Esophagus muscularis mucosa (tissue), 4 donors: ENCODE results near the gene ABHD16B. TPM values are rescaled to one million over a fixed set of nuclear protein-coding genes. Genes with fewer than 3 reads are reported as not detected.
A peak's percentile ranks its signal among the peaks of the same experiment; 100 is the strongest.

ENCODE experiments used
- DNase-seq: peaks from one replicate; pipeline ENCODE4 v3.0.0-alpha.2; 2017; ENCODE audit errors: extremely low spot score
- H3K27ac ChIP-seq, 4 donors: fragments of 200-600 bp; sonication (generic); replicated peaks in 1 of 4; 1 replicate in 3 of 4; 2 replicates in 1 of 4; pipeline ENCODE4 v1.5.1; 2016 to 2019; ENCODE audit warnings: mild to moderate bottlenecking in 1 of 4
- H3K27me3 ChIP-seq, 4 donors: fragments of 200-600 bp; sonication (generic); one replicate each; pipeline versions ENCODE4 v1.5.1 to v1.6.0; 2016 to 2019
- H3K36me3 ChIP-seq, 4 donors: fragments of 200-600 bp; sonication (generic); one replicate each; pipeline ENCODE4 v1.5.1; 2016 to 2019
- H3K4me1 ChIP-seq, 4 donors: fragments of 200-600 bp; sonication (generic); one replicate each; pipeline ENCODE4 v1.5.1; 2016 to 2019
- H3K4me3 ChIP-seq, 4 donors: fragments of 200-600 bp; sonication (generic); 1 replicate in 2 of 4; 2 replicates in 2 of 4; pipeline ENCODE4 v1.5.1; 2016 to 2019; ENCODE audit warnings: mild to moderate bottlenecking in 4 of 4, moderate library complexity in 1 of 4
- H3K9me3 ChIP-seq, 4 donors: fragments of 200-600 bp; sonication (generic); 1 replicate in 3 of 4; 2 replicates in 1 of 4; pipeline ENCODE4 v1.5.1; 2016 to 2019
- EP300 ChIP-seq: sonication (generic); formaldehyde crosslinking; IDR thresholded peaks from one replicate; pipeline ENCODE4 v1.6.1; 2017; ENCODE audit warnings: antibody characterized with exemption
- POLR2A ChIP-seq: fragments of 450-650 bp; IDR thresholded peaks from one replicate; pipeline ENCODE4 v1.6.1; 2017; ENCODE audit warnings: antibody characterized with exemption, moderate library complexity, mild to moderate bottlenecking, low read depth
- POLR2AphosphoS5 ChIP-seq, 2 donors: sonication (generic); formaldehyde crosslinking; IDR thresholded peaks; one replicate each; pipeline ENCODE4 v1.6.1; 2017; ENCODE audit warnings: antibody characterized with exemption in 2 of 2
- WGBS: methylation state at CpG from one replicate; pipeline ENCODE4 v1.1.5; 2018; 5-methylcytosine and 5-hydroxymethylcytosine counted together
- intact Hi-C: fragments of 100-400 bp; cut with DNase I; formaldehyde crosslinking; loops from one replicate; pipeline ENCODE4 v1.15.1; 2023
- total RNA-seq, 4 donors: library from RNA; depleted of rRNA; stranded (reverse); fragments of >200 nt; gene quantifications; one replicate each; pipeline versions ENCODE4 v1.1.0 to v1.2.1, GENCODE V29; 2016
- TF ChIP-seq, protein P1 (sequence below), 3 experiments: fragments of 200-600 bp in 2 of 3; fragments of 450-650 bp in 1 of 3; sonication (generic) in 2 of 3; IDR thresholded peaks; one replicate each; pipeline ENCODE4 v1.5.1; 2017 to 2019; ENCODE audit warnings: antibody characterized with exemption in 3 of 3, mild to moderate bottlenecking in 2 of 3, moderate library complexity in 1 of 3

ABHD16B gene
- total RNA-seq, 4 donors from 2014 or later: not detected

GRCh38 chr20:63854069-63854765 is 7.1 kb upstream of the ABHD16B start:
- 18% methylated on average over 6 of the region's 17 CpGs for WGBS
- TF ChIP-seq, protein P1, sequence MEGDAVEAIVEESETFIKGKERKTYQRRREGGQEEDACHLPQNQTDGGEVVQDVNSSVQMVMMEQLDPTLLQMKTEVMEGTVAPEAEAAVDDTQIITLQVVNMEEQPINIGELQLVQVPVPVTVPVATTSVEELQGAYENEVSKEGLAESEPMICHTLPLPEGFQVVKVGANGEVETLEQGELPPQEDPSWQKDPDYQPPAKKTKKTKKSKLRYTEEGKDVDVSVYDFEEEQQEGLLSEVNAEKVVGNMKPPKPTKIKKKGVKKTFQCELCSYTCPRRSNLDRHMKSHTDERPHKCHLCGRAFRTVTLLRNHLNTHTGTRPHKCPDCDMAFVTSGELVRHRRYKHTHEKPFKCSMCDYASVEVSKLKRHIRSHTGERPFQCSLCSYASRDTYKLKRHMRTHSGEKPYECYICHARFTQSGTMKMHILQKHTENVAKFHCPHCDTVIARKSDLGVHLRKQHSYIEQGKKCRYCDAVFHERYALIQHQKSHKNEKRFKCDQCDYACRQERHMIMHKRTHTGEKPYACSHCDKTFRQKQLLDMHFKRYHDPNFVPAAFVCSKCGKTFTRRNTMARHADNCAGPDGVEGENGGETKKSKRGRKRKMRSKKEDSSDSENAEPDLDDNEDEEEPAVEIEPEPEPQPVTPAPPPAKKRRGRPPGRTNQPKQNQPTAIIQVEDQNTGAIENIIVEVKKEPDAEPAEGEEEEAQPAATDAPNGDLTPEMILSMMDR (IDR thresholded peaks at IDR 0.05): no peak
- TF ChIP-seq EP300 (no peak), POLR2A (no peak), POLR2AphosphoS5 (IDR thresholded peaks at IDR 0.05) (no peak)

GRCh38 chr20:63854766-63855362 is 6.4 kb upstream of the ABHD16B start:
- H3K4me3 ChIP-seq: peak overlapping the region; percentile 7 to 31 (median 26)
- intact Hi-C loops: no loop called here
- 3% methylated on average over 20 of the region's 26 CpGs for WGBS

More at GRCh38 chr20:63854069-63854765, 7.1 kb upstream of the ABHD16B start:
- Histone ChIP-seq H3K9me3 (no peaks in the 10 kb centered on the region), H3K27me3 (peaks cover 0 to 82% (median 21%) of the 10 kb centered on the region in 4 donors), H3K4me3 (peak overlapping the region in 3 of 4 donors; percentile 7 to 31 (median 26)), H3K36me3 (no peaks in the 10 kb centered on the region), H3K4me1 (peaks cover 49 to 55% (median 53%) of the 10 kb centered on the region in 4 donors), H3K27ac (peak overlapping the region; percentile 62 to 77 (median 69))
- DNase-seq: no peak
- intact Hi-C loops: no loop called here

GRCh38 chr20:63855363-63856097 is 5.8 kb upstream of the ABHD16B start:
- WGBS: 55% methylated on average over 17 of the region's 36 CpGs
- H3K4me3 ChIP-seq: peak overlapping the region; percentile 7 to 31 (median 26)
- peaks cover 54 to 60% (median 58%) of the 10 kb centered on the region in 4 donors for H3K4me1 ChIP-seq
- peaks cover 0 to under 1% (median 0%) of the 10 kb centered on the region in 4 donors for H3K36me3 ChIP-seq
- H3K27me3 ChIP-seq: peaks cover 0 to 81% (median 21%) of the 10 kb centered on the region in 4 donors
- no peak for DNase-seq
- peak overlapping the region; percentile 62 to 77 (median 69) for H3K27ac ChIP-seq
- H3K9me3 ChIP-seq: no peaks in the 10 kb centered on the region
- TF ChIP-seq, protein P1 (IDR thresholded peaks at IDR 0.05): no peak
- TF ChIP-seq POLR2A: no peak
- intact Hi-C loops: no loop called here

More at GRCh38 chr20:63854766-63855362, 6.4 kb upstream of the ABHD16B start:
- Histone ChIP-seq H3K9me3 (no peaks in the 10 kb centered on the region), H3K36me3 (no peaks in the 10 kb centered on the region), H3K27me3 (peaks cover 0 to 82% (median 21%) of the 10 kb centered on the region in 4 donors), H3K27ac (peak overlapping the region; percentile 62 to 77 (median 69)), H3K4me1 (peaks cover 54 to 60% (median 58%) of the 10 kb centered on the region in 4 donors)
- TF ChIP-seq, protein P1 (IDR thresholded peaks at IDR 0.05): no peak
- no peak for TF ChIP-seq POLR2A
- TF ChIP-seq POLR2AphosphoS5 (IDR thresholded peaks at IDR 0.05): no peak
- no peak for TF ChIP-seq EP300
- DNase-seq: no peak

DNA sequence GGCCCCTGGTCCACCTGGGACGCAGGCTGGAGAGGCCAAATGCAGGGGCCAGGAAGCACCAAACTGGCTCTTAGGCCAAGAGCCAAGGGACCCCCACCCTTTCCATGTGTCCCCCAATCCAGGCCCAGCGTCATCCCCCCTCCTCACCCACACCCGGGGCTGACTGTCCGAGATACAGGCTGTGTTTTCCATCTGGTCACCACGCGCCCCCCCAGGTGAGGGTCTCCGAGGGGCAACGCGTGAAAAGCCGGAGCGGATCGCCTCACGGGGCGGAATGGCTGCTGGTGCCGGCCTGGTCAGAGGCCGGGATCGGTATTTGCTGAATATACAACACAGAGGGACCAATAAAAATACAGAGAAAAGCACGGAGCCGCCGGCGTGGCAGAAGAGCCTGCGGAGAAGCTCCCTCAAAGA is 5.2 kb upstream of the ABHD16B start:
- H3K4me1 ChIP-seq: peaks cover 54 to 60% (median 58%) of the 10 kb centered on the region in 4 donors
- WGBS: 17% methylated on average over 3 of the region's 22 CpGs
- no peak overlapping the region for H3K4me3 ChIP-seq
- H3K27ac ChIP-seq: no peak overlapping the region
- H3K27me3 ChIP-seq: peaks cover 0 to 75% (median 21%) of the 10 kb centered on the region in 4 donors
- DNase-seq: no peak
- intact Hi-C loops: no loop called here
- H3K36me3 ChIP-seq: peaks cover 0 to 6% (median 2%) of the 10 kb centered on the region in 4 donors
- no peaks in the 10 kb centered on the region for H3K9me3 ChIP-seq
- TF ChIP-seq EP300: no peak
- TF ChIP-seq POLR2A: no peak
- TF ChIP-seq, protein P1 (IDR thresholded peaks at IDR 0.05): no peak
- TF ChIP-seq POLR2AphosphoS5 (IDR thresholded peaks at IDR 0.05): no peak
